ENCODE results near the gene H1-8. TPM values are rescaled to one million over a fixed set of nuclear protein-coding genes. Genes with fewer than 3 reads are reported as not detected.
A peak's percentile ranks its signal among the peaks of the same experiment; 100 is the strongest.

Gene H1-8
- total RNA-seq, 3 donors from 2014 or later, result not detected

- Histone ChIP-seq H3K4me1 (ENCODE audit: low read depth) (no peaks in the 10 kb centered on the region), H3K9me3 (no peaks in the 10 kb centered on the region), H3K36me3 (ENCODE audit: low read depth) (no peaks in the 10 kb centered on the region), H3K4me3 (no peak overlapping the region)
- intact Hi-C loops (cut with DNase I, micrococcal nuclease), result no loop called here
- no peak for ATAC-seq
- TF ChIP-seq CTCF (IDR thresholded peaks at IDR 0.05), result no peak
- no peak for DNase-seq
Observed at GRCh38 chr3:129585949-129586657, 43.1 kb downstream of the H1-8 start.

- no peak for TF ChIP-seq CTCF (IDR thresholded peaks at IDR 0.05)
- DNase-seq (peak in 1 of 3 donors; percentile 58), ATAC-seq (no peak)
- no peak overlapping the region for H3K4me3 ChIP-seq
- H3K4me1 ChIP-seq (ENCODE audit: low read depth), result no peaks in the 10 kb centered on the region
- intact Hi-C loops (cut with DNase I, micrococcal nuclease), result no loop called here
- H3K9me3 ChIP-seq, result no peaks in the 10 kb centered on the region
- no peaks in the 10 kb centered on the region for H3K36me3 ChIP-seq (ENCODE audit: low read depth)
Observed at GRCh38 chr3:129586746-129587430, 43.9 kb downstream of the H1-8 start.

- Histone ChIP-seq H3K4me3 (no peak overlapping the region), H3K9me3 (no peaks in the 10 kb centered on the region), H3K4me1 (ENCODE audit: low read depth) (no peaks in the 10 kb centered on the region), H3K36me3 (ENCODE audit: low read depth) (no peaks in the 10 kb centered on the region)
- DNase-seq (no peak), ATAC-seq (no peak)
- intact Hi-C loops (cut with DNase I, micrococcal nuclease), result no loop called here
- no peak for TF ChIP-seq CTCF (IDR thresholded peaks at IDR 0.05)
Observed at GRCh38 chr3:129587566-129588210, 44.7 kb downstream of the H1-8 start.

GRCh38 chr3:129590215-129590614 is 47.2 kb downstream of the H1-8 start:
- no peak for TF ChIP-seq CTCF (IDR thresholded peaks at IDR 0.05)
- Histone ChIP-seq H3K36me3 (ENCODE audit: low read depth) (no peaks in the 10 kb centered on the region), H3K4me1 (ENCODE audit: low read depth) (peaks cover 13% of the 10 kb centered on the region), H3K9me3 (no peaks in the 10 kb centered on the region), H3K4me3 (no peak overlapping the region)
- DNase-seq (no peak), ATAC-seq (no peak)
- intact Hi-C loops (cut with DNase I, micrococcal nuclease), result no loop called here

GRCh38 chr3:129591932-129592331 is 49.0 kb downstream of the H1-8 start:
- TF ChIP-seq CTCF (IDR thresholded peaks at IDR 0.05), result no peak
- Histone ChIP-seq H3K4me3 (no peak overlapping the region), H3K4me1 (ENCODE audit: low read depth) (peaks cover 13% of the 10 kb centered on the region), H3K36me3 (ENCODE audit: low read depth) (no peaks in the 10 kb centered on the region), H3K9me3 (no peaks in the 10 kb centered on the region)
- intact Hi-C loops (cut with DNase I, micrococcal nuclease), result no loop called here
- ATAC-seq, result no peak
- no peak for DNase-seq
